Mammary epithelial cell (primary cell): Measurements from ENCODE around the gene COL9A3.

ENCODE experiments used
- CTCF ChIP-seq, 2 donors: IDR thresholded peaks in 1 of 2; conservative IDR thresholded peaks in 1 of 2; 2 replicates each; pipeline ENCODE4 v1.5.1; 2011 to 2012; ENCODE audit warnings: inconsistent platforms in 2 of 2, low read length in 2 of 2, mild to moderate bottlenecking in 2 of 2, control low read depth in 1 of 2, low read depth in 1 of 2; ENCODE audit not compliant: insufficient read depth in 1 of 2; ENCODE audit errors: extremely low read depth in 1 of 2
- EZH2 ChIP-seq: IDR thresholded peaks from 2 replicates; pipeline ENCODE4 v1.6.1; 2012; ENCODE audit warnings: low read length, inconsistent platforms, borderline replicate concordance

GRCh38 chr20:62819494-62820174 lies 2.8 kb downstream of the COL9A3 start:
- TF ChIP-seq CTCF (conservative IDR thresholded peaks at IDR 0.05 in 1 of 2, IDR thresholded peaks at IDR 0.05 in 1 of 2; ENCODE audit: extremely low read depth in 1 of 2, insufficient read depth in 1 of 2, low read depth in 1 of 2, low read length in 2 of 2), result no peak
- TF ChIP-seq EZH2, result no peak
